HCT116 (cell line): ENCODE results near the gene RPL18A. TPM values are rescaled to one million over a fixed set of nuclear protein-coding genes. Genes with fewer than 3 reads are reported as not detected.

Experiments
- ATAC-seq: fragments of 200-7000 bp; cut with Tn5 transposase; 2 replicates; pipeline ENCODE4 v1.9.1; 2020; ENCODE audit warnings: mild to moderate bottlenecking, moderate library complexity
- BruUV-seq: library from RNA; stranded (reverse); fragments of 400-500 nt; replicated peaks from 2 replicates; lab custom pipeline; 2021; lab: Mats Ljungman, UMichigan
- CTCF ChIA-PET: fragments of 300-600 bp; sonication (Branson Sonifier 250); formaldehyde crosslinking; loops from one replicate; lab custom pipeline; 2021; ENCODE audit warnings: antibody characterized with exemption; lab: Charles Lee
- POLR2A ChIA-PET: fragments of 300-600, 350-600 bp; sonication (Branson Sonifier 250); formaldehyde crosslinking; loops from one replicate; lab custom pipeline; 2021; ENCODE audit warnings: antibody characterized with exemption; lab: Charles Lee
- RAD21 ChIA-PET, 2 experiments: fragments of 300-600 bp; sonication (Branson Sonifier 250); formaldehyde crosslinking; loops; one replicate each; lab custom pipeline; 2023; ENCODE audit warnings: low total read pairs in 2 of 2; ENCODE audit not compliant: uncharacterized antibody in 2 of 2, unreplicated experiment in 2 of 2, low non-redundant PET in 1 of 2; lab: Charles Lee
- DNase-seq: peaks from one replicate; pipeline ENCODE4 v3.0.0-alpha.2; 2010; ENCODE audit warnings: low read depth, low spot score
- H2AFZ ChIP-seq: fragments of 200-600 bp; shearing (Covaris generic), sonication (generic); 2 replicates; pipeline ENCODE4 v1.6.1; 2017; ENCODE audit warnings: low read depth, mixed run types, mixed read lengths, antibody characterized with exemption, low read length; ENCODE audit not compliant: poor library complexity, severe bottlenecking
- H3K27ac ChIP-seq: 2 replicates; pipeline ENCODE4 v1.5.1; 2012; ENCODE audit warnings: low read depth, low read length
- H3K27me3 ChIP-seq: fragments of 200-600 bp; sonication (generic); 2 replicates; pipeline ENCODE4 v1.6.1; 2016; ENCODE audit warnings: mixed run types, low read length, mixed read lengths; ENCODE audit not compliant: insufficient read depth
- H3K36me3 ChIP-seq, 2 experiments: fragments of 200-500 bp in 1 of 2; fragments of 200-600 bp in 1 of 2; sonication (Bioruptor generic) in 1 of 2; sonication (generic) in 1 of 2; 2 replicates each; pipeline versions ENCODE4 v1.5.1 to v1.6.1; 2014 to 2016; ENCODE audit warnings: low read length in 2 of 2, inconsistent platforms in 1 of 2, mixed read lengths in 1 of 2, mixed run types in 1 of 2; ENCODE audit not compliant: insufficient read depth in 2 of 2, control insufficient read depth in 1 of 2
- H3K4me1 ChIP-seq, 2 experiments: fragments of 200-600 bp in 1 of 2; sonication (generic) in 1 of 2; 2 replicates each; pipeline versions ENCODE4 v1.5.1 to v1.6.1; 2012 to 2017; ENCODE audit warnings: low read length in 2 of 2, inconsistent platforms in 1 of 2, mild to moderate bottlenecking in 1 of 2, mixed read lengths in 1 of 2, mixed run types in 1 of 2, moderate library complexity in 1 of 2; ENCODE audit not compliant: insufficient read depth in 2 of 2, control insufficient read depth in 1 of 2
- H3K4me2 ChIP-seq: fragments of 200-600 bp; sonication (generic); 2 replicates; pipeline ENCODE4 v1.6.1; 2017; ENCODE audit warnings: mixed run types, low read length, mixed read lengths
- H3K4me3 ChIP-seq, 2 experiments: fragments of 200-600 bp in 1 of 2; sonication (generic) in 1 of 2; replicated peaks in 1 of 2; 2 replicates each; pipeline ENCODE4 v1.5.1; 2011 to 2016; ENCODE audit warnings: low read length in 2 of 2, control low read depth in 1 of 2, low read depth in 1 of 2, mild to moderate bottlenecking in 1 of 2, mixed read lengths in 1 of 2, mixed run types in 1 of 2
- H3K79me2 ChIP-seq: fragments of 200-600 bp; sonication (generic); 2 replicates; pipeline ENCODE4 v1.6.1; 2017; ENCODE audit warnings: mild to moderate bottlenecking, mixed run types, low read length, moderate library complexity, mixed read lengths; ENCODE audit not compliant: insufficient read depth
- H3K9ac ChIP-seq: fragments of 200-600 bp; sonication (generic); 2 replicates; pipeline ENCODE4 v1.6.1; 2016; ENCODE audit warnings: low read length, mixed read lengths
- H3K9me2 ChIP-seq: fragments of 200-600 bp; sonication (generic), shearing (Covaris generic); 2 replicates; pipeline ENCODE4 v1.6.1; 2017; ENCODE audit warnings: mixed run types, mild to moderate bottlenecking, moderate library complexity; ENCODE audit not compliant: insufficient read depth
- H3K9me3 ChIP-seq, 2 experiments: fragments of 200-500 bp in 1 of 2; fragments of 200-600 bp in 1 of 2; sonication (Bioruptor generic) in 1 of 2; sonication (generic) in 1 of 2; 2 replicates each; pipeline ENCODE4 v1.6.1; 2014 to 2017; ENCODE audit warnings: low read length in 2 of 2, mixed read lengths in 2 of 2, inconsistent platforms in 1 of 2, low read depth in 1 of 2, mild to moderate bottlenecking in 1 of 2, mixed run types in 1 of 2, moderate library complexity in 1 of 2; ENCODE audit not compliant: control insufficient read depth in 1 of 2, insufficient read depth in 1 of 2
- H4K20me1 ChIP-seq: fragments of 200-600 bp; sonication (generic), shearing (Covaris generic); 2 replicates; pipeline ENCODE4 v1.6.1; 2017; ENCODE audit warnings: mixed run types, mild to moderate bottlenecking, moderate library complexity; ENCODE audit not compliant: insufficient read depth
- CBX3 ChIP-seq: IDR thresholded peaks from 2 replicates; pipeline ENCODE4 v1.6.1; 2012; ENCODE audit warnings: low read depth
- CEBPB ChIP-seq: IDR thresholded peaks from 2 replicates; pipeline ENCODE4 v1.6.1; 2012; ENCODE audit warnings: low read depth
- SP1 ChIP-seq: IDR thresholded peaks from 2 replicates; pipeline ENCODE4 v1.6.1; 2012; ENCODE audit warnings: low read depth
- ZFX ChIP-seq: fragments of 450-650 bp; IDR thresholded peaks from 2 replicates; pipeline ENCODE4 v1.6.1; 2017
- intact Hi-C: fragments of 100-400 bp; cut with micrococcal nuclease; formaldehyde crosslinking; loops from 2 replicates; pipeline ENCODE4 v1.10.0; 2022
- total RNA-seq: library from RNA; stranded (reverse); gene quantifications from one replicate; pipeline ENCODE4 v1.2.1, GENCODE V29; 2021; ENCODE audit not compliant: unreplicated experiment
- TF ChIP-seq, protein P1 (sequence below): IDR thresholded peaks from 2 replicates; pipeline ENCODE4 v1.6.1; 2012
- TF ChIP-seq, protein P2 (sequence below), 3 experiments: fragments of 200-600 bp in 1 of 3; sonication (generic) in 1 of 3; IDR thresholded peaks in 2 of 3; conservative IDR thresholded peaks in 1 of 3; 2 replicates each; pipeline ENCODE4 v1.5.1; 2012 to 2017; ENCODE audit warnings: low read depth in 2 of 3, low read length in 2 of 3, antibody characterized with exemption in 1 of 3, borderline replicate concordance in 1 of 3, control low read depth in 1 of 3, mild to moderate bottlenecking in 1 of 3, mixed read lengths in 1 of 3, mixed run types in 1 of 3, moderate library complexity in 1 of 3; ENCODE audit not compliant: insufficient read depth in 1 of 3

RPL18A gene
- total RNA-seq, 1 experiment from 2014 or later = 3,525 TPM

DNA sequence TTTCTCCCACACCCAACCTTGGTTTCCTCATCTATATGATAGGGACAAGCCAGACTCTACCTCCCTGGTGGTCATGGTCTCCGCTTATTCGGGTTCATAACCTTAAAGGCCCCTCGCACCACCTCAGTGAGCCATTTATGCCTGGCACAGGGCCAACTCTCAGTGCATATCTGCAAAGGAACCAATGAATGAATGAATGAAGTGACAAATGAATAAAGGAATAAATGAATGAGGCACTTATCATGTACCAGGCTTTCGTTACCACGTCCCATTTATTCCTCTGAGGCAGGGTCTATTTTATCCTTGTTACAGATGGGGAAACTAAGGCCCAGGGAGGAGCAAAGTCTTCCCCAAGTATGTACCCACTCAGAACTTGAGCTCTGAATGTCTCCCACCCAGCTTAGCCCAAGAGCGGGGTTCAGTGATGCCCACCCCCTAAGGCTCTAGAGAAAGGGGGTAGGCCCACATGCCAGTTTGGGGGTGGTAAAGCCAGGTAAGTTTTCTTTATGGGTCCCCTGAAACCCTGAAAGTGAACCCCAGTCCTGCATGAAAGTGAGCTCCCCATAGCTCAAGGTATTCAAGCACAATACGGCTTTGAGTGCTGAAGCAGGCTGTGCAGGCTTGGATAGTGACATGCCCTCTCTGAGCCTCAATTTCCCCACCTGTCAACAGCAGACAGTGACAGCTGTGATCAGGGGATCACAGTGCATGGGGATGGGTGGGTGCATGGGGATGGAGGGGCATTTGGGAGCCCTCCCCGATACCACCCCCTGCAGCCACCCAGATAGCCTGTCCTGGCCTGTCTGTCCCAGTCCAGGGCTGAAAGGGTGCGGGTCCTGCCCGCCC lies 11.5 kb downstream of the RPL18A start:
- ATAC-seq (no peak), DNase-seq (no peak)
- Histone ChIP-seq H4K20me1 (no peaks in the 10 kb centered on the region), H3K4me2 (no peak overlapping the region), H3K9me2 (no peaks in the 10 kb centered on the region), H3K9me3 (no peaks in the 10 kb centered on the region), H3K27me3 (no peaks in the 10 kb centered on the region), H2AFZ (no peak overlapping the region), H3K27ac (no peak overlapping the region), H3K36me3 (no peaks in the 10 kb centered on the region), H3K4me1 (peaks cover 10 to 21% of the 10 kb centered on the region in 2 experiments), H3K79me2 (no peaks in the 10 kb centered on the region), H3K9ac (no peak overlapping the region), H3K4me3 (no peak overlapping the region)
- TF ChIP-seq ZFX (no peak), CEBPB (no peak), SP1 (no peak), CBX3 (no peak)
- TF ChIP-seq, protein P1, sequence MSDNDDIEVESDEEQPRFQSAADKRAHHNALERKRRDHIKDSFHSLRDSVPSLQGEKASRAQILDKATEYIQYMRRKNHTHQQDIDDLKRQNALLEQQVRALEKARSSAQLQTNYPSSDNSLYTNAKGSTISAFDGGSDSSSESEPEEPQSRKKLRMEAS = no peak
- TF ChIP-seq, protein P2, sequence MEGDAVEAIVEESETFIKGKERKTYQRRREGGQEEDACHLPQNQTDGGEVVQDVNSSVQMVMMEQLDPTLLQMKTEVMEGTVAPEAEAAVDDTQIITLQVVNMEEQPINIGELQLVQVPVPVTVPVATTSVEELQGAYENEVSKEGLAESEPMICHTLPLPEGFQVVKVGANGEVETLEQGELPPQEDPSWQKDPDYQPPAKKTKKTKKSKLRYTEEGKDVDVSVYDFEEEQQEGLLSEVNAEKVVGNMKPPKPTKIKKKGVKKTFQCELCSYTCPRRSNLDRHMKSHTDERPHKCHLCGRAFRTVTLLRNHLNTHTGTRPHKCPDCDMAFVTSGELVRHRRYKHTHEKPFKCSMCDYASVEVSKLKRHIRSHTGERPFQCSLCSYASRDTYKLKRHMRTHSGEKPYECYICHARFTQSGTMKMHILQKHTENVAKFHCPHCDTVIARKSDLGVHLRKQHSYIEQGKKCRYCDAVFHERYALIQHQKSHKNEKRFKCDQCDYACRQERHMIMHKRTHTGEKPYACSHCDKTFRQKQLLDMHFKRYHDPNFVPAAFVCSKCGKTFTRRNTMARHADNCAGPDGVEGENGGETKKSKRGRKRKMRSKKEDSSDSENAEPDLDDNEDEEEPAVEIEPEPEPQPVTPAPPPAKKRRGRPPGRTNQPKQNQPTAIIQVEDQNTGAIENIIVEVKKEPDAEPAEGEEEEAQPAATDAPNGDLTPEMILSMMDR (IDR thresholded peaks at IDR 0.05 in 2 of 3, conservative IDR thresholded peaks at IDR 0.05 in 1 of 3; ENCODE audit: borderline replicate concordance in 1 of 3, insufficient read depth in 1 of 3, low read depth in 2 of 3, low read length in 2 of 3) = no peak
- ChIA-PET RAD21 (interaction anchor here (1.1 to 2.6 kb wide), 5 partner anchors 12 to 125 kb away, joined by 3 to 20 read pairs (median 6); partner anchors contain the start of genes CCDC124 (in 2 of the 2) and RPL18A (in 1 of the 2)), CTCF (interaction anchor here (0.6 to 3.4 kb wide), 5 partner anchors 18 to 126 kb away, joined by 3 to 39 read pairs (median 10); partner anchors contain the start of gene CCDC124), POLR2A (interaction anchor here (0.9 to 2.1 kb wide), 6 partner anchors 12 to 127 kb away, joined by 3 to 14 read pairs (median 8); partner anchors contain the start of genes CCDC124 and RPL18A)
- intact Hi-C loops = loop anchor here (2.0 kb wide), 1 partner anchor 126 kb away; no protein-coding TSS in a partner anchor
- BruUV-seq = no TSS peak
